SU-DHL-6 (cell line): ENCODE results near the gene INTS12.

Experiments
- CTCF ChIP-seq: fragments of 200-600 bp; sonication (generic); IDR thresholded peaks from one replicate; pipeline ENCODE4 v1.5.1; 2017; ENCODE audit warnings: antibody characterized with exemption, mild to moderate bottlenecking, low read length, moderate library complexity; ENCODE audit not compliant: insufficient read depth, poor library complexity, severe bottlenecking
- EZH2phosphoT487 ChIP-seq: fragments of 200-600 bp; sonication (generic), shearing (Covaris generic); conservative IDR thresholded peaks from 2 replicates; pipeline ENCODE4 v1.6.1; 2018; ENCODE audit warnings: mild to moderate bottlenecking, antibody characterized with exemption, low read length, moderate library complexity, mixed read lengths

GRCh38 chr4:105712766-105713165, 4.3 kb upstream of the INTS12 start:
- TF ChIP-seq CTCF (no peak), EZH2phosphoT487 (no peak)
